Measurements from ENCODE around the gene HES4. TPM values are rescaled to one million over a fixed set of nuclear protein-coding genes. Genes with fewer than 3 reads are reported as not detected.

Gene HES4
- total and polyA plus RNA-seq, 2 of the 13 experiments (the other 11 are each of a cell fraction or from before 2014, with no cell fraction given), result 8.8 to 10.6 TPM

DNA sequence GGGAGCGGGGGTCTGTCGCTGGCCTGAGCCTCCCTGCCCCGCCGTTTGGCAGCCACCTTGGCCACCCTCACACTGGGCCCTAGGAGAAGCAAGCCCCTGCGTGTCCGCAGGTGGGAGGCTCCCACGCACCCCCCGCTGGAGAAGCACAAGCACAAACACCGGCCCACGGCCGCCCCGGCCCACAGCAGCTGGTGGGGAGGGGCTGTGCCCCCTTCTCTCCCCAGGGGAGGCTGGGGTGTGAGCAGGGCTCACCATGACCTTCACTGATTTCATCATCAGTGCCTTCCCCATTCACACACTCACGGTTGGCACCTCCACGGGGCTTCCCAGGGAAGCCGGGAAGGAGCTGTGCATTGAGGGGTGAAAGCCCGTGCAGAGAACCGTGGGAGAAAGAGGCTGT lies 27.9 kb upstream of the HES4 start:
- no peak overlapping the region for H3K4me3 ChIP-seq (replicated peaks in 1 of 3; ENCODE audit: insufficient read depth in 1 of 3, low read depth in 2 of 3, low read length in 3 of 3)
- ChIA-PET CTCF (ENCODE audit: low intra/inter-chr PET ratio, low total read pairs) (no interaction called here), POLR2A (no interaction called here)
- TF ChIP-seq ZC3H13 (CRISPR knock-in tag; IDR thresholded peaks at IDR 0.05) (no peak), RBFOX2 (IDR thresholded peaks at IDR 0.05; ENCODE audit: low read depth, low read length) (peak; percentile 38), AGO2 (optimal IDR thresholded peaks at IDR 0.05; ENCODE audit: low read depth, low read length) (peak; percentile 23), POLR2A (IDR thresholded peaks at IDR 0.05; ENCODE audit: insufficient read depth in 1 of 2, low read depth in 2 of 2, low read length in 2 of 2) (peak in 1 of 2 experiments; percentile 27; a peak in 1 of 4 replicates)
- TF ChIP-seq, protein P1, sequence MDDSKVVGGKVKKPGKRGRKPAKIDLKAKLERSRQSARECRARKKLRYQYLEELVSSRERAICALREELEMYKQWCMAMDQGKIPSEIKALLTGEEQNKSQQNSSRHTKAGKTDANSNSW (CRISPR knock-in tag; IDR thresholded peaks at IDR 0.05; ENCODE audit: borderline replicate concordance), result no peak
- H3K79me2 ChIP-seq (ENCODE audit: insufficient read depth, low read length), result peaks cover 10% of the 10 kb centered on the region
- no peak for FAIRE-seq
- no peak for DNase-seq (ENCODE audit: low spot score)
- ATAC-seq, result no peak
- H3K4me2 ChIP-seq (ENCODE audit: low read depth, low read length), result no peak overlapping the region
- H3K9ac ChIP-seq (ENCODE audit: insufficient read depth, low read depth, low read length), result no peak overlapping the region
- no peak overlapping the region for H2AFZ ChIP-seq (ENCODE audit: low read length)
- no peaks in the 10 kb centered on the region for H3K27me3 ChIP-seq (ENCODE audit: control insufficient read depth in 1 of 2, insufficient read depth in 2 of 2, low read length in 2 of 2)
- peaks cover 26% of the 10 kb centered on the region; the same call in 1 of the 2 replicates for H4K20me1 ChIP-seq (ENCODE audit: insufficient read depth, low read length)
- H3K36me3 ChIP-seq (replicated peaks in 1 of 2; ENCODE audit: control insufficient read depth in 1 of 2, insufficient read depth in 2 of 2, low read length in 2 of 2), result peaks cover 1 to 17% of the 10 kb centered on the region in 2 experiments; a peak in 4 of 5 replicates
- no peak overlapping the region for H3K27ac ChIP-seq (ENCODE audit: extremely low read length, insufficient read depth, low read length)
- BruUV-seq (replicated peaks), result no TSS peak
- intact Hi-C loops (cut with micrococcal nuclease; ENCODE audit: unreplicated experiment), result no loop called here
- no peaks in the 10 kb centered on the region for H3K9me3 ChIP-seq (ENCODE audit: low read length)
- in situ Hi-C loops (cut with HindIII; ENCODE audit: extremely low pct_ligation_motif_present, low pct_unique_long_range_greater_than_20kb), result no loop called here
- peaks cover 46% of the 10 kb centered on the region for H3K4me1 ChIP-seq (ENCODE audit: insufficient read depth, low read length)
- 92% methylated on average over 5 of the region's 17 CpGs for WGBS (ENCODE audit: low lambda C conversion rate)

DNA sequence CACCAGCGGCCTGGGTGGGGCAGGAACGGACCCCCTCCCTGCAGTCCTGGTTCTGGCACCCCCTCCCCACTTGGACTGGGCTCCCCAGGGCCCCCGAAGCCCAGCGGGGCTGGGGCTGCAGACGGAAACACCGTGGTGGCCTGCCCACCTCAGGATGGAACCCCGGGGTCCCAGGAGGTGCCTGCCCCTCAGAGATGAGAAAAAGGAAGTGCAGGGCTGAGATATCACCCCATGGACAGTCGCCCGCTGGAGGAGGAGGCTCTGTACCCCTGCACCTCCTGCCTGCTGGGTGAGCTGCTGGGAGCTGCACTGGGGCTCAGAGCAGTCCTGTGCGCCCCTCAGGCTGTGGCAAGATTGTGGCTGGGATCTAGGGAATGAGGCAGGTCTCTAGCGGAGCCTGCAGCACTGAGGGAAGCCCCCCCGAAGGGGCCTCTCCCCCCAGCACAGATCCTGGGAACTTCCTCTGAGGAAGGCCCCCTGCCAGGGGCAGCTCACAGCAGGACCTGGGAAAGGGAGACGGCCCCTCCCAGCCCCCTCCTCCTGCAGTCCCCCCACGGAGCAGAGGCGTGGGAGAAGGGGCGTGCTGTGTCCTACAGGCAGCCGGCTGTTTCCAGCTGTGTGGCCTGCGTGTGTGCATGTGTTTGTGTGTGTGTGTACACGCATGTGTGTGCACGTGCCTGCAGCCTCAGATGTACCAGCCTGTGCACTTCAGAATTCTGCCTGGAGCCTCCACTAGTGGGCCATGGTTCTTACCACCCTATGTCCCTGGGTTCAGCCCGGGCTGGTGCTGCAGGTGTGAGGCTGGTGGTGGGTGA lies 26.9 kb upstream of the HES4 start:
- intact Hi-C loops (cut with micrococcal nuclease; ENCODE audit: unreplicated experiment), result no loop called here
- peaks cover 4 to 20% of the 10 kb centered on the region in 2 experiments; a peak in 4 of 5 replicates for H3K36me3 ChIP-seq (replicated peaks in 1 of 2; ENCODE audit: control insufficient read depth in 1 of 2, insufficient read depth in 2 of 2, low read length in 2 of 2)
- DNase-seq (ENCODE audit: low spot score) (no peak), ATAC-seq (no peak; the same call in 2 of the 3 replicates), FAIRE-seq (no peak)
- no TSS peak for BruUV-seq (replicated peaks)
- WGBS (ENCODE audit: low lambda C conversion rate), result 89% methylated on average over 10 of the region's 21 CpGs
- 0 out of 2 replicates have a peak, but pooled peaks have one; percentile 65 for TF ChIP-seq AKAP8 (CRISPR knock-in tag; IDR thresholded peaks at IDR 0.05)
- TF ChIP-seq, protein P2, sequence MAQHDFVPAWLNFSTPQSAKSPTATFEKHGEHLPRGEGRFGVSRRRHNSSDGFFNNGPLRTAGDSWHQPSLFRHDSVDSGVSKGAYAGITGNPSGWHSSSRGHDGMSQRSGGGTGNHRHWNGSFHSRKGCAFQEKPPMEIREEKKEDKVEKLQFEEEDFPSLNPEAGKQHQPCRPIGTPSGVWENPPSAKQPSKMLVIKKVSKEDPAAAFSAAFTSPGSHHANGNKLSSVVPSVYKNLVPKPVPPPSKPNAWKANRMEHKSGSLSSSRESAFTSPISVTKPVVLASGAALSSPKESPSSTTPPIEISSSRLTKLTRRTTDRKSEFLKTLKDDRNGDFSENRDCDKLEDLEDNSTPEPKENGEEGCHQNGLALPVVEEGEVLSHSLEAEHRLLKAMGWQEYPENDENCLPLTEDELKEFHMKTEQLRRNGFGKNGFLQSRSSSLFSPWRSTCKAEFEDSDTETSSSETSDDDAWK (CRISPR knock-in tag; IDR thresholded peaks at IDR 0.05), result no peak
- H3K27me3 ChIP-seq (ENCODE audit: control insufficient read depth in 1 of 2, insufficient read depth in 2 of 2, low read length in 2 of 2), result no peaks in the 10 kb centered on the region
- in situ Hi-C loops (cut with HindIII; ENCODE audit: extremely low pct_ligation_motif_present, low pct_unique_long_range_greater_than_20kb), result no loop called here
- H3K4me3 ChIP-seq (replicated peaks in 1 of 3; ENCODE audit: insufficient read depth in 1 of 3, low read depth in 2 of 3, low read length in 3 of 3), result no peak overlapping the region
- no peak overlapping the region for H3K4me2 ChIP-seq (ENCODE audit: low read depth, low read length)
- peaks cover 26% of the 10 kb centered on the region; the same call in 1 of the 2 replicates for H4K20me1 ChIP-seq (ENCODE audit: insufficient read depth, low read length)
- no peak overlapping the region for H3K9ac ChIP-seq (ENCODE audit: insufficient read depth, low read depth, low read length)
- H3K4me1 ChIP-seq (ENCODE audit: insufficient read depth, low read length), result peaks cover 55% of the 10 kb centered on the region
- H3K79me2 ChIP-seq (ENCODE audit: insufficient read depth, low read length), result peaks cover 14% of the 10 kb centered on the region
- H3K27ac ChIP-seq (ENCODE audit: extremely low read length, insufficient read depth, low read length), result no peak overlapping the region
- no peaks in the 10 kb centered on the region for H3K9me3 ChIP-seq (ENCODE audit: low read length)
- POLR2A ChIA-PET, result no interaction called here
- no peak overlapping the region for H2AFZ ChIP-seq (ENCODE audit: low read length)
- CTCF ChIA-PET (ENCODE audit: low intra/inter-chr PET ratio, low total read pairs), result no interaction called here

Data from HepG2 (cell line).